ENCODE results near the gene TPMT. TPM values are rescaled to one million over a fixed set of nuclear protein-coding genes. Genes with fewer than 3 reads are reported as not detected.
A peak's percentile ranks its signal among the peaks of the same experiment; 100 is the strongest.

The TPMT gene
- total RNA-seq, 1 experiment from 2014 or later = 14.4 TPM

- POLR2A ChIA-PET = no interaction called here
- ATAC-seq (no peak), DNase-seq (ENCODE audit: low spot score) (no peak)
- peaks cover under 1% of the 10 kb centered on the region for H3K4me1 Mint-ChIP-seq
- CTCF ChIA-PET = no interaction called here
- H3K9me3 Mint-ChIP-seq = no peaks in the 10 kb centered on the region
- H3K27me3 Mint-ChIP-seq (ENCODE audit: low read depth) = no peaks in the 10 kb centered on the region
- no peak overlapping the region for H3K4me3 Mint-ChIP-seq
- TF ChIP-seq SMAD4 (CRISPR knock-in tag; IDR thresholded peaks at IDR 0.05) (no peak), ZNF416 (CRISPR knock-in tag; IDR thresholded peaks at IDR 0.05) (no peak), ZSCAN18 (CRISPR knock-in tag; IDR thresholded peaks at IDR 0.05) (no peak), ZNF425 (CRISPR knock-in tag; conservative IDR thresholded peaks at IDR 0.05) (no peak), IRF2 (CRISPR knock-in tag; IDR thresholded peaks at IDR 0.05; ENCODE audit: borderline replicate concordance, low read depth) (no peak), RELA (CRISPR knock-in tag; IDR thresholded peaks at IDR 0.05; ENCODE audit: borderline replicate concordance) (no peak)
- peaks cover 7% of the 10 kb centered on the region for H3K36me3 Mint-ChIP-seq
- H3K27ac Mint-ChIP-seq = no peak overlapping the region
Observed at GRCh38 chr6:18147616-18148015, 7.3 kb downstream of the TPMT start.

- Mint-ChIP-seq H3K4me3 (no peak overlapping the region), H3K27me3 (ENCODE audit: low read depth) (no peaks in the 10 kb centered on the region), H3K9me3 (no peaks in the 10 kb centered on the region), H3K36me3 (peaks cover 10% of the 10 kb centered on the region), H3K4me1 (peaks cover 5% of the 10 kb centered on the region), H3K27ac (no peak overlapping the region)
- ATAC-seq = no peak
- TF ChIP-seq STAT6 (CRISPR knock-in tag; conservative IDR thresholded peaks at IDR 0.05; ENCODE audit: low read depth) (no peak), E2F5 (CRISPR knock-in tag; IDR thresholded peaks at IDR 0.05) (no peak), IRF2 (CRISPR knock-in tag; IDR thresholded peaks at IDR 0.05; ENCODE audit: borderline replicate concordance, low read depth) (no peak)
- ChIA-PET CTCF (no interaction called here), POLR2A (no interaction called here)
- no peak for DNase-seq (ENCODE audit: low spot score)
Observed at GRCh38 chr6:18147160-18147559, 7.7 kb downstream of the TPMT start.

- Mint-ChIP-seq H3K27me3 (ENCODE audit: low read depth) (no peaks in the 10 kb centered on the region), H3K9me3 (no peaks in the 10 kb centered on the region), H3K4me3 (no peak overlapping the region), H3K36me3 (peaks cover 29% of the 10 kb centered on the region), H3K4me1 (peaks cover 11% of the 10 kb centered on the region), H3K27ac (peak overlapping the region; percentile 83)
- ATAC-seq (no peak), DNase-seq (ENCODE audit: low spot score) (no peak)
- POLR2A ChIA-PET = no interaction called here
- CTCF ChIA-PET = interaction anchor here (0.8 kb wide), 1 partner anchor 20 kb away, joined by 3 read pairs; no protein-coding TSS in a partner anchor
- TF ChIP-seq RELA (CRISPR knock-in tag; IDR thresholded peaks at IDR 0.05; ENCODE audit: borderline replicate concordance) = no peak
- no peak for TF ChIP-seq AFF4 (CRISPR knock-in tag; IDR thresholded peaks at IDR 0.05; ENCODE audit: borderline replicate concordance)
- no peak for TF ChIP-seq SMAD4 (CRISPR knock-in tag; IDR thresholded peaks at IDR 0.05)
- no peak for TF ChIP-seq ZBTB43 (CRISPR knock-in tag; IDR thresholded peaks at IDR 0.05)
- no peak for TF ChIP-seq ZBTB21 (CRISPR knock-in tag; IDR thresholded peaks at IDR 0.05; ENCODE audit: borderline replicate concordance)
- TF ChIP-seq MAX (CRISPR knock-in tag; IDR thresholded peaks at IDR 0.05) = no peak
- no peak for TF ChIP-seq FOXP1 (CRISPR knock-in tag; IDR thresholded peaks at IDR 0.05; ENCODE audit: borderline replicate concordance)
- TF ChIP-seq ZNF219 (CRISPR knock-in tag; IDR thresholded peaks at IDR 0.05; ENCODE audit: borderline replicate concordance) = no peak
- TF ChIP-seq GABPB1 (CRISPR knock-in tag; IDR thresholded peaks at IDR 0.05) = no peak
- no peak for TF ChIP-seq ZNF232 (CRISPR knock-in tag; IDR thresholded peaks at IDR 0.05)
- no peak for TF ChIP-seq MXD4 (CRISPR knock-in tag; IDR thresholded peaks at IDR 0.05; ENCODE audit: borderline replicate concordance)
- TF ChIP-seq PREB (CRISPR knock-in tag; IDR thresholded peaks at IDR 0.05; ENCODE audit: borderline replicate concordance) = no peak
Observed at GRCh38 chr6:18142591-18142861, 12.4 kb downstream of the TPMT start.

Data from WTC11 (cell line).